WTC11 (cell line): ENCODE results near the gene FAM53A. TPM values are rescaled to one million over a fixed set of nuclear protein-coding genes. Genes with fewer than 3 reads are reported as not detected.

ENCODE experiments used
- ATAC-seq: fragments of 200-7000 bp; cut with Tn5 transposase; 2 replicates; pipeline ENCODE4 v1.10.0; 2021; ENCODE audit warnings: mild to moderate bottlenecking, moderate library complexity
- CTCF ChIA-PET: fragments of 300-600 bp; sonication (Branson Sonifier 250); formaldehyde crosslinking; loops from one replicate; lab custom pipeline; 2021; ENCODE audit warnings: antibody characterized with exemption; lab: Charles Lee
- POLR2A ChIA-PET: fragments of 350-600 bp; sonication (Branson Sonifier 250); formaldehyde crosslinking; loops from one replicate; lab custom pipeline; 2021; ENCODE audit warnings: antibody characterized with exemption; lab: Charles Lee
- DNase-seq: peaks from one replicate; pipeline ENCODE4 v3.0.0; 2021; ENCODE audit warnings: low spot score
- H3K27ac Mint-ChIP-seq: 2 replicates; pipeline ENCODE4 v1.8.0; 2021; ENCODE audit warnings: mixed read lengths
- H3K27me3 Mint-ChIP-seq: 2 replicates; pipeline ENCODE4 v1.8.0; 2021; ENCODE audit warnings: low read depth, mild to moderate bottlenecking, moderate library complexity, mixed read lengths
- H3K36me3 Mint-ChIP-seq: 2 replicates; pipeline ENCODE4 v1.8.0; 2021; ENCODE audit warnings: mixed read lengths
- H3K4me1 Mint-ChIP-seq: 2 replicates; pipeline ENCODE4 v1.8.0; 2022; ENCODE audit warnings: mixed read lengths
- H3K4me3 Mint-ChIP-seq: 2 replicates; pipeline ENCODE4 v1.8.0; 2021; ENCODE audit warnings: mild to moderate bottlenecking, moderate library complexity, mixed read lengths
- H3K9me3 Mint-ChIP-seq: 2 replicates; pipeline ENCODE4 v1.8.0; 2021; ENCODE audit warnings: mixed read lengths
- ELF4 ChIP-seq: sonication (generic); formaldehyde crosslinking; IDR thresholded peaks from 2 replicates; pipeline ENCODE4 v1.8.1; 2022; ENCODE audit warnings: low read depth, mild to moderate bottlenecking, moderate library complexity, missing genetic modification reagents
- EMX1 ChIP-seq: fragments of 250-450 bp; sonication (Bioruptor Pico); IDR thresholded peaks from 2 replicates; pipeline ENCODE4 v1.8.0; 2021; ENCODE audit warnings: mild to moderate bottlenecking
- GTF2I ChIP-seq: fragments of 250-450 bp; sonication (Bioruptor Pico); conservative IDR thresholded peaks from 2 replicates; pipeline ENCODE4 v1.4.0; 2021; ENCODE audit warnings: mild to moderate bottlenecking
- MXD4 ChIP-seq: fragments of 250-450 bp; sonication (Bioruptor Pico); IDR thresholded peaks from 2 replicates; pipeline ENCODE4 v1.8.0; 2021; ENCODE audit warnings: mild to moderate bottlenecking, moderate library complexity, borderline replicate concordance
- NFE2L1 ChIP-seq: sonication (generic); formaldehyde crosslinking; IDR thresholded peaks from 2 replicates; pipeline ENCODE4 v1.8.1; 2023; ENCODE audit warnings: missing genetic modification reagents
- NR1H2 ChIP-seq: sonication (generic); formaldehyde crosslinking; IDR thresholded peaks from 2 replicates; pipeline ENCODE4 v1.9.0; 2021; ENCODE audit warnings: mild to moderate bottlenecking, moderate library complexity, missing genetic modification reagents
- PRRX2 ChIP-seq: fragments of 250-450 bp; sonication (Bioruptor Pico); IDR thresholded peaks from 2 replicates; pipeline ENCODE4 v1.8.0; 2021; ENCODE audit warnings: mild to moderate bottlenecking
- SMAD3 ChIP-seq: sonication (generic); formaldehyde crosslinking; IDR thresholded peaks from 2 replicates; pipeline ENCODE4 v1.8.0; 2022; ENCODE audit warnings: missing genetic modification reagents, mild to moderate bottlenecking, borderline replicate concordance
- SMAD4 ChIP-seq: sonication (generic); formaldehyde crosslinking; IDR thresholded peaks from 2 replicates; pipeline ENCODE4 v1.8.0; 2022; ENCODE audit warnings: mild to moderate bottlenecking, missing genetic modification reagents
- SOX15 ChIP-seq: fragments of 250-450 bp; sonication (Bioruptor Pico); IDR thresholded peaks from 2 replicates; pipeline ENCODE4 v1.9.0; 2021; ENCODE audit warnings: mild to moderate bottlenecking
- SP1 ChIP-seq: sonication (generic); formaldehyde crosslinking; conservative IDR thresholded peaks from 2 replicates; pipeline ENCODE4 v1.8.1; 2022; ENCODE audit warnings: missing genetic modification reagents
- ZNF138 ChIP-seq: sonication (generic); formaldehyde crosslinking; conservative IDR thresholded peaks from 2 replicates; pipeline ENCODE4 v1.8.1; 2022; ENCODE audit warnings: mild to moderate bottlenecking, moderate library complexity, missing genetic modification reagents
- ZNF219 ChIP-seq: sonication (generic); formaldehyde crosslinking; IDR thresholded peaks from 2 replicates; pipeline ENCODE4 v1.8.0; 2023; ENCODE audit warnings: missing genetic modification reagents, mild to moderate bottlenecking, borderline replicate concordance
- ZNF423 ChIP-seq: fragments of 250-450 bp; sonication (Bioruptor Pico); IDR thresholded peaks from 2 replicates; pipeline ENCODE4 v2.1.2; 2022; ENCODE audit warnings: mild to moderate bottlenecking, moderate library complexity
- total RNA-seq: library from RNA; stranded (reverse); gene quantifications from 3 replicates; pipeline ENCODE4 v1.2.3, GENCODE V29; 2021
- TF ChIP-seq, protein P1 (sequence below): sonication (generic); formaldehyde crosslinking; IDR thresholded peaks from 2 replicates; pipeline ENCODE4 v1.8.0; 2022; ENCODE audit warnings: missing genetic modification reagents
- TF ChIP-seq, protein P2 (sequence below): sonication (generic); formaldehyde crosslinking; conservative IDR thresholded peaks from 2 replicates; pipeline ENCODE4 v1.8.1; 2022; ENCODE audit warnings: mild to moderate bottlenecking, missing genetic modification reagents
- TF ChIP-seq, protein P3 (sequence below): fragments of 250-450 bp; sonication (Bioruptor Pico); IDR thresholded peaks from 2 replicates; pipeline ENCODE4 v1.8.0; 2021; ENCODE audit warnings: mild to moderate bottlenecking
- TF ChIP-seq, protein P4 (sequence below): fragments of 250-450 bp; sonication (Bioruptor Pico); IDR thresholded peaks from 2 replicates; pipeline ENCODE4 v1.9.0; 2021; ENCODE audit warnings: mild to moderate bottlenecking
- TF ChIP-seq, protein P5 (sequence below): fragments of 200-600 bp; IDR thresholded peaks from 2 replicates; pipeline ENCODE4 v1.8.0; 2022; ENCODE audit warnings: antibody characterized with exemption

FAM53A gene
- total RNA-seq, 1 experiment from 2014 or later = 2.9 TPM

DNA sequence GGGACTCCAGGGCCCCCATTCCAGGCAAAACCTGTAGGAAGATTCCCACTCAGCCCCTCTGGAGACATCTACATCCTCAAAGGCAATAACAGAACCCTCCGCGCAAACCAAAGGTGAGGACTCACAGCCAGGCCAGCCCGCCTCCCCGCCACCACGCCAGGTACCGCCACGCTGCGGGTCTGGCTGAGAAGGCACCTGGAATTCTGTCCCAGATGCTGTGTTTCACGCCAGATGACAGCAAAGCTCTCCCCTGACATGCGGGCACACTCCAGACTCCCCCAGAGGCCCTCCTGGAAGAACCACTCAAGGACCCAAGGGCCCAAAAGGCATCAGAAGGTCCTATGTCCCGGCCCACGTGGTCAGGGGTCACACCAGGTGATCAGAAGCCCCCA, 59.6 kb downstream of the FAM53A start (continued):
- no peak for TF ChIP-seq SOX15 (CRISPR knock-in tag)
- no peak for TF ChIP-seq ELF4 (CRISPR knock-in tag)
- TF ChIP-seq MXD4 = no peak
- TF ChIP-seq, protein P1, sequence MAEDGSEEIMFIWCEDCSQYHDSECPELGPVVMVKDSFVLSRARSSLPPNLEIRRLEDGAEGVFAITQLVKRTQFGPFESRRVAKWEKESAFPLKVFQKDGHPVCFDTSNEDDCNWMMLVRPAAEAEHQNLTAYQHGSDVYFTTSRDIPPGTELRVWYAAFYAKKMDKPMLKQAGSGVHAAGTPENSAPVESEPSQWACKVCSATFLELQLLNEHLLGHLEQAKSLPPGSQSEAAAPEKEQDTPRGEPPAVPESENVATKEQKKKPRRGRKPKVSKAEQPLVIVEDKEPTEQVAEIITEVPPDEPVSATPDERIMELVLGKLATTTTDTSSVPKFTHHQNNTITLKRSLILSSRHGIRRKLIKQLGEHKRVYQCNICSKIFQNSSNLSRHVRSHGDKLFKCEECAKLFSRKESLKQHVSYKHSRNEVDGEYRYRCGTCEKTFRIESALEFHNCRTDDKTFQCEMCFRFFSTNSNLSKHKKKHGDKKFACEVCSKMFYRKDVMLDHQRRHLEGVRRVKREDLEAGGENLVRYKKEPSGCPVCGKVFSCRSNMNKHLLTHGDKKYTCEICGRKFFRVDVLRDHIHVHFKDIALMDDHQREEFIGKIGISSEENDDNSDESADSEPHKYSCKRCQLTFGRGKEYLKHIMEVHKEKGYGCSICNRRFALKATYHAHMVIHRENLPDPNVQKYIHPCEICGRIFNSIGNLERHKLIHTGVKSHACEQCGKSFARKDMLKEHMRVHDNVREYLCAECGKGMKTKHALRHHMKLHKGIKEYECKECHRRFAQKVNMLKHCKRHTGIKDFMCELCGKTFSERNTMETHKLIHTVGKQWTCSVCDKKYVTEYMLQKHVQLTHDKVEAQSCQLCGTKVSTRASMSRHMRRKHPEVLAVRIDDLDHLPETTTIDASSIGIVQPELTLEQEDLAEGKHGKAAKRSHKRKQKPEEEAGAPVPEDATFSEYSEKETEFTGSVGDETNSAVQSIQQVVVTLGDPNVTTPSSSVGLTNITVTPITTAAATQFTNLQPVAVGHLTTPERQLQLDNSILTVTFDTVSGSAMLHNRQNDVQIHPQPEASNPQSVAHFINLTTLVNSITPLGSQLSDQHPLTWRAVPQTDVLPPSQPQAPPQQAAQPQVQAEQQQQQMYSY (CRISPR knock-in tag) = no peak
- no peak for TF ChIP-seq SMAD4 (CRISPR knock-in tag)
- TF ChIP-seq EMX1 (CRISPR knock-in tag) = no peak
- TF ChIP-seq PRRX2 = no peak
- no peak for TF ChIP-seq NFE2L1 (CRISPR knock-in tag)
- TF ChIP-seq ZNF423 = no peak

DNA sequence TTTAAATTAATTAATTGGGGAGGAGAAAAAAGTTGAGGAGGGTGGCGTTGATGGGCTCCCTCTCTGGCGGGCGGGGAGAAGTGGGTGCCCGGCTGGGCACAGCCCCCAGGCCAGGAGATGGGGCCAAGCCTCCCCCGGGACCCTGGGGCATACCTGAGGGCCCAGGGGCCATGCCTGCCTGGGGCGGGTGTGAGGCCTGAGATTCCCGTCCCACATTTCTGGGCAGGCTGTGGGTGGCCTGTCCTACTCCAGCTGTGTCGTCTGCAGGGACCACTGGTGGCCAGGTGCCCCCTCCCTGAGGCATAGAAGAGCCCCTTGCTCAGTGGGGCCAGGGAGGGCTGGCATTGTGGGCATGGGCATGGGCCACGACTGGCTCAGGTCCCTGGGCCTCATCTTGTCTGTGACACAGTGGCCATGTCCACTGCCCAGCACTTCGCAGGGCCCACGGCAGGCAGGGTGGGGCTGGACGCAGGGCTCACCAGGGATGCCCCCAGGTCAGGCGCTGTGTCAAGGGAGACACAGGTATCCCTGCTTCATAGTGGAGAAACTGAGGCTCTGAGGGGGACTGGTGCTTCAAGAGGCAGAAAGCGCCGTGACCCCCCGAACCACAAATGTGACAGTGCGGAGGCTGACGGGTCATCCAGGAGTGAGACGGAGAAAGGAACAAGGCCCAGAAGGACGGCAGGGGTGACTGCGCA, 60.1 kb downstream of the FAM53A start:
- POLR2A ChIA-PET = no interaction called here

More for the DNA sequence above, 60.1 kb downstream of the FAM53A start:
- DNase-seq = no peak
- H3K9me3 Mint-ChIP-seq = peaks cover 7% of the 10 kb centered on the region
- CTCF ChIA-PET = no interaction called here
- H3K4me1 Mint-ChIP-seq = no peaks in the 10 kb centered on the region
- no peak for ATAC-seq
- TF ChIP-seq GTF2I (CRISPR knock-in tag) (no peak), NR1H2 (CRISPR knock-in tag) (no peak), SP1 (CRISPR knock-in tag) (no peak), ZNF219 (no peak), ELF4 (CRISPR knock-in tag) (no peak), SMAD3 (CRISPR knock-in tag) (no peak), ZNF423 (no peak), ZNF138 (no peak)
- TF ChIP-seq, protein P2, sequence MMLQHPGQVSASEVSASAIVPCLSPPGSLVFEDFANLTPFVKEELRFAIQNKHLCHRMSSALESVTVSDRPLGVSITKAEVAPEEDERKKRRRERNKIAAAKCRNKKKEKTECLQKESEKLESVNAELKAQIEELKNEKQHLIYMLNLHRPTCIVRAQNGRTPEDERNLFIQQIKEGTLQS = no peak
- TF ChIP-seq, protein P3, sequence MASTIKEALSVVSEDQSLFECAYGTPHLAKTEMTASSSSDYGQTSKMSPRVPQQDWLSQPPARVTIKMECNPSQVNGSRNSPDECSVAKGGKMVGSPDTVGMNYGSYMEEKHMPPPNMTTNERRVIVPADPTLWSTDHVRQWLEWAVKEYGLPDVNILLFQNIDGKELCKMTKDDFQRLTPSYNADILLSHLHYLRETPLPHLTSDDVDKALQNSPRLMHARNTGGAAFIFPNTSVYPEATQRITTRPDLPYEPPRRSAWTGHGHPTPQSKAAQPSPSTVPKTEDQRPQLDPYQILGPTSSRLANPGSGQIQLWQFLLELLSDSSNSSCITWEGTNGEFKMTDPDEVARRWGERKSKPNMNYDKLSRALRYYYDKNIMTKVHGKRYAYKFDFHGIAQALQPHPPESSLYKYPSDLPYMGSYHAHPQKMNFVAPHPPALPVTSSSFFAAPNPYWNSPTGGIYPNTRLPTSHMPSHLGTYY = no peak
- TF ChIP-seq, protein P4, sequence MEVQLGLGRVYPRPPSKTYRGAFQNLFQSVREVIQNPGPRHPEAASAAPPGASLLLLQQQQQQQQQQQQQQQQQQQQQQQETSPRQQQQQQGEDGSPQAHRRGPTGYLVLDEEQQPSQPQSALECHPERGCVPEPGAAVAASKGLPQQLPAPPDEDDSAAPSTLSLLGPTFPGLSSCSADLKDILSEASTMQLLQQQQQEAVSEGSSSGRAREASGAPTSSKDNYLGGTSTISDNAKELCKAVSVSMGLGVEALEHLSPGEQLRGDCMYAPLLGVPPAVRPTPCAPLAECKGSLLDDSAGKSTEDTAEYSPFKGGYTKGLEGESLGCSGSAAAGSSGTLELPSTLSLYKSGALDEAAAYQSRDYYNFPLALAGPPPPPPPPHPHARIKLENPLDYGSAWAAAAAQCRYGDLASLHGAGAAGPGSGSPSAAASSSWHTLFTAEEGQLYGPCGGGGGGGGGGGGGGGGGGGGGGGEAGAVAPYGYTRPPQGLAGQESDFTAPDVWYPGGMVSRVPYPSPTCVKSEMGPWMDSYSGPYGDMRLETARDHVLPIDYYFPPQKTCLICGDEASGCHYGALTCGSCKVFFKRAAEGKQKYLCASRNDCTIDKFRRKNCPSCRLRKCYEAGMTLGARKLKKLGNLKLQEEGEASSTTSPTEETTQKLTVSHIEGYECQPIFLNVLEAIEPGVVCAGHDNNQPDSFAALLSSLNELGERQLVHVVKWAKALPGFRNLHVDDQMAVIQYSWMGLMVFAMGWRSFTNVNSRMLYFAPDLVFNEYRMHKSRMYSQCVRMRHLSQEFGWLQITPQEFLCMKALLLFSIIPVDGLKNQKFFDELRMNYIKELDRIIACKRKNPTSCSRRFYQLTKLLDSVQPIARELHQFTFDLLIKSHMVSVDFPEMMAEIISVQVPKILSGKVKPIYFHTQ (CRISPR knock-in tag) = no peak
- TF ChIP-seq, protein P5, sequence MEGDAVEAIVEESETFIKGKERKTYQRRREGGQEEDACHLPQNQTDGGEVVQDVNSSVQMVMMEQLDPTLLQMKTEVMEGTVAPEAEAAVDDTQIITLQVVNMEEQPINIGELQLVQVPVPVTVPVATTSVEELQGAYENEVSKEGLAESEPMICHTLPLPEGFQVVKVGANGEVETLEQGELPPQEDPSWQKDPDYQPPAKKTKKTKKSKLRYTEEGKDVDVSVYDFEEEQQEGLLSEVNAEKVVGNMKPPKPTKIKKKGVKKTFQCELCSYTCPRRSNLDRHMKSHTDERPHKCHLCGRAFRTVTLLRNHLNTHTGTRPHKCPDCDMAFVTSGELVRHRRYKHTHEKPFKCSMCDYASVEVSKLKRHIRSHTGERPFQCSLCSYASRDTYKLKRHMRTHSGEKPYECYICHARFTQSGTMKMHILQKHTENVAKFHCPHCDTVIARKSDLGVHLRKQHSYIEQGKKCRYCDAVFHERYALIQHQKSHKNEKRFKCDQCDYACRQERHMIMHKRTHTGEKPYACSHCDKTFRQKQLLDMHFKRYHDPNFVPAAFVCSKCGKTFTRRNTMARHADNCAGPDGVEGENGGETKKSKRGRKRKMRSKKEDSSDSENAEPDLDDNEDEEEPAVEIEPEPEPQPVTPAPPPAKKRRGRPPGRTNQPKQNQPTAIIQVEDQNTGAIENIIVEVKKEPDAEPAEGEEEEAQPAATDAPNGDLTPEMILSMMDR = no peak
- no peaks in the 10 kb centered on the region; the same call in 1 of the 2 replicates for H3K27me3 Mint-ChIP-seq
- H3K27ac Mint-ChIP-seq = no peak overlapping the region
- no peak overlapping the region for H3K4me3 Mint-ChIP-seq
- no peaks in the 10 kb centered on the region for H3K36me3 Mint-ChIP-seq
